IMR-90 (cell line): ENCODE data around the gene ARHGEF37.

Source experiments
- CTCF ChIP-seq: conservative IDR thresholded peaks from 2 replicates; pipeline ENCODE4 v1.5.1; 2012; ENCODE audit warnings: mild to moderate bottlenecking, low read depth, low read length, improper control_type of control experiment
- RFX5 ChIP-seq: IDR thresholded peaks from 2 replicates; pipeline ENCODE4 v1.8.0; 2012; ENCODE audit warnings: low read depth, mild to moderate bottlenecking, low read length, moderate library complexity
- USF2 ChIP-seq: fragments of 150-350 bp; IDR thresholded peaks from 2 replicates; pipeline ENCODE4 v1.6.1; 2017; ENCODE audit warnings: mild to moderate bottlenecking, antibody characterized with exemption, low read length, low read depth

GRCh38 chr5:149611326-149611725 is 30.0 kb downstream of the ARHGEF37 start:
- TF ChIP-seq CTCF (no peak), USF2 (no peak), RFX5 (no peak)
